C4-2B (cell line): ENCODE measurements around the gene MTIF3.

Experiments used
- ZFX ChIP-seq: fragments of 450-650 bp; IDR thresholded peaks from 2 replicates; pipeline ENCODE4 v1.6.1; 2017
- TF ChIP-seq, protein P1 (sequence below): fragments of 450-650 bp; conservative IDR thresholded peaks from 2 replicates; pipeline ENCODE4 v1.5.1; 2017; ENCODE audit warnings: mild to moderate bottlenecking

DNA sequence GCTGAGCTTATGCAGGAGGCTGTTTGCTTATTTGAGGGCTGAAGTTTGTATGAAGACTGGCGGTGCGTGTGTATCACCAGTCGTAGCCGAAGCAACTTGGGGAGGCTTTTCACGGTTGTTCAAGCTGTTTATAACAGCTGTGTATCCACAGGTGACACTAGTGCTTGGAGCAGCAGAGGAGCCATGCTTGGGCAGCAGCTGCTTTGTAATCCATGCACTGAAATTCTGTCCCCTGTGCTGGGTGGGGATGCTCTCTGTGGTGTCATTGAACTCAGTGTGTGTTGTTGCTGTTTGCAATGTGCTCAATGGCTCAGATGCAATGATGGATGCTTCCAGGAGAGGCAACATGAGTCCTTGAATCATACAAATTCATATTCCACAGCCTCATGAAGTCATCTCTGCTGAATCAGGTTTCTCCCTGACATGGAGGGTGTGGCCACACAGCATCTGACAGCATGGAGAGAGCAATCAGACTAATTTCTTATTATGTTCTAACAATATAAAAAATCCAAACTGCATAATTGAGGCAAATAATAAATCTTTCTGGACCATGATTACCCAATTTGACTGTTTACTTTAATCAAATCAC lies 44.7 kb downstream of the MTIF3 start:
- TF ChIP-seq, protein P1, sequence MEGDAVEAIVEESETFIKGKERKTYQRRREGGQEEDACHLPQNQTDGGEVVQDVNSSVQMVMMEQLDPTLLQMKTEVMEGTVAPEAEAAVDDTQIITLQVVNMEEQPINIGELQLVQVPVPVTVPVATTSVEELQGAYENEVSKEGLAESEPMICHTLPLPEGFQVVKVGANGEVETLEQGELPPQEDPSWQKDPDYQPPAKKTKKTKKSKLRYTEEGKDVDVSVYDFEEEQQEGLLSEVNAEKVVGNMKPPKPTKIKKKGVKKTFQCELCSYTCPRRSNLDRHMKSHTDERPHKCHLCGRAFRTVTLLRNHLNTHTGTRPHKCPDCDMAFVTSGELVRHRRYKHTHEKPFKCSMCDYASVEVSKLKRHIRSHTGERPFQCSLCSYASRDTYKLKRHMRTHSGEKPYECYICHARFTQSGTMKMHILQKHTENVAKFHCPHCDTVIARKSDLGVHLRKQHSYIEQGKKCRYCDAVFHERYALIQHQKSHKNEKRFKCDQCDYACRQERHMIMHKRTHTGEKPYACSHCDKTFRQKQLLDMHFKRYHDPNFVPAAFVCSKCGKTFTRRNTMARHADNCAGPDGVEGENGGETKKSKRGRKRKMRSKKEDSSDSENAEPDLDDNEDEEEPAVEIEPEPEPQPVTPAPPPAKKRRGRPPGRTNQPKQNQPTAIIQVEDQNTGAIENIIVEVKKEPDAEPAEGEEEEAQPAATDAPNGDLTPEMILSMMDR = no peak
- no peak for TF ChIP-seq ZFX
